Stimulated activated CD4-positive, alpha-beta T cell treated with anti-CD3 and anti-CD28 coated beads, Interleukin-12 subunit alpha, Interleukin-12 subunit beta, amount 100 ng/mL, for 24 hours (primary cell): Measurements from ENCODE around the gene ZNF831.

Experiments
- DNase-seq, 2 experiments: peaks; one replicate each; pipeline ENCODE4 v3.0.0-alpha.2; 2020; ENCODE audit warnings: low read depth in 2 of 2

Gene ZNF831

GRCh38 chr20:59305908-59306655, 142.5 kb downstream of the ZNF831 start:
- no peak for DNase-seq

GRCh38 chr20:59307270-59307669, 143.6 kb downstream of the ZNF831 start:
- no peak for DNase-seq
